HG03432 (cell line): ENCODE results near the gene BRWD1.

Source experiments
- ATAC-seq: cut with Tn5 transposase; IDR thresholded peaks from one replicate; pipeline ENCODE4 v1.9.1; 2021; ENCODE audit warnings: mild to moderate bottlenecking, moderate library complexity; ENCODE audit not compliant: unreplicated experiment

BRWD1 gene

DNA sequence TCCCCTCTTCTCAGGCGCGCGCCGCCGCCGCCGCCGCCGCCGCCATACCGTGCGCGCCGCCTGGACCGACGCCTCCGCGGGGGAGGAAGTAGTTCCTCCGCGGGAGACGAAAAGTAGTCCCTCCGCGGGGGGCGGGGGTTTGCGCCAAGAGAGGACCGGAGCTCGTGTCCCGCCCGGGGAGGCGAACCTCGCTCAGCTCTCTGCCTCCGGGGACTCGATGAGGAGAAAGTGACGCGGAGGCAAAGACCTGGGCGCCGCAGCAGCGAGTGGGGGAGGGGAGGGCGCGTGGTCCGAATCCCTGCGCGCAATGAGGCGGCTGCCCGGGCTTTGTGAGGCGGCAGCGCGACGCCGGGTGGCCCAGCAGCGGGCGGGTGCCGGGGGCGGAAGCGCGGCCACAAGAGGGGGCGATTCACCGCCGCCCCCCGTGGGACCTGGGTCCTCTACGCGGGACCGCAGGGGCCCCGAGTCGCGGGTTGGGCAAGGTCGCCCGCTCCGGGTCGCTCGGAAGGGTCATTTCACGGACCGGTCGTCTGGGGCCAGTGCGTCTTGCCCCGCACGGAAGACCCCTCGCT, at the start of gene BRWD1:
BRWD1 (minus strand) TSS at position 62 of the 572 bp plus-strand sequence. CDS start 141 bp downstream, outside the sequence.
- peak; percentile 65 for ATAC-seq

DNA sequence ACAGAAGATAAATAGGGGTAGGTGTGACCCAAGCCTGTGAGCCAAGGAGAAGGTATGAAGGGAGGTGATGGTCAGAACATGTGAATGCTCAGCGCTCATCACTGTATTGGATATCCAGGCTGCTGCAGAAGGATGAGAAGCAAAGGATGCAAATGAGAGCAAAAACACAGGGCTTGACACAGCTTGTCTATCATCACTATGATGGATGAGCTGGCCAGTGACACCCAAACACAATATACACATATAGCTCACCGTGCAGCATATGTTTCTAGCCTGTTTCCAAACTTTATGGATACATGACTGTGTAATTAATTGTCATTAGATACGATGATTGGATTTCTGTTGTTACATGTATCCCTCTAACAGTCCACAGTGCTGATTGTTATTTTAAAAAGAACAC, 49.3 kb upstream of the BRWD1 start:
- no peak for ATAC-seq

DNA sequence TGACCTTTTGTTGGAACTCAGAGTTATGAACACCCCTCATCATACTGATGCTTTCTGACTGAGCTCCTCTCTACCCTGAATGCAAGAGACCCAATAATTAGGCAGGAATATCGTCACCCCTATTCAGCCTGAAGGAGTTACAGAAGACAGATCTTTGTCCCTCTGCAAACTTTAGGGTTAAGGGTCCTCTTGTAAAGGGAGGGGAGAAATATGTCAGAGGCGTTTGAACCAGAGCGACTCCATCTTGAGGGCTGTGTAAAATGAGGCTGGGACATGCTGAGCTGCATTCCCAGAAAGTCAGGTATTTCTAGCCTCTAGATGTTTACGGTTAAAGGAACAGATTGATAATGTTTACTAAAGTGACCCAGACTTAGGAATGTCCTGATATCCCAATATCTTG, 46.0 kb upstream of the BRWD1 start:
- ATAC-seq = no peak

DNA sequence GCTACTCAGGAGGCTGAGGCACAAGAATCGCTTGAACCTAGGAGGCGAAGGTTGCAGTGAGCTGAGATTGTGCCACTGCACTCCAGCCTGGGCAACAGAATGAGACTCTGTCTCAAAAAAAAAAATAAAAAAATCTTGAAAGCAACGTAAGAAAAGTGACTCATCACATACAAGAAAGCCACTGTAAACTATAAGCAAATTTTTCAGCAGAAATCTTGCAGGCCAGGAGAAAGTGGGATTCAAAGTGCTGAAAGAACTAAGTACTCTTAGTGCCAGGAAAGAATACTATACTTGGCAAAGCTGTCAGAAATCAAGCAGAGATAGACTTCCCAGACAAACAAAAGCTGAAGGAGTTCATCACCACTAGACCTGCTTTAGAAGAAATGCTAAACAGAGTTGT, 39.9 kb upstream of the BRWD1 start:
- no peak for ATAC-seq

DNA sequence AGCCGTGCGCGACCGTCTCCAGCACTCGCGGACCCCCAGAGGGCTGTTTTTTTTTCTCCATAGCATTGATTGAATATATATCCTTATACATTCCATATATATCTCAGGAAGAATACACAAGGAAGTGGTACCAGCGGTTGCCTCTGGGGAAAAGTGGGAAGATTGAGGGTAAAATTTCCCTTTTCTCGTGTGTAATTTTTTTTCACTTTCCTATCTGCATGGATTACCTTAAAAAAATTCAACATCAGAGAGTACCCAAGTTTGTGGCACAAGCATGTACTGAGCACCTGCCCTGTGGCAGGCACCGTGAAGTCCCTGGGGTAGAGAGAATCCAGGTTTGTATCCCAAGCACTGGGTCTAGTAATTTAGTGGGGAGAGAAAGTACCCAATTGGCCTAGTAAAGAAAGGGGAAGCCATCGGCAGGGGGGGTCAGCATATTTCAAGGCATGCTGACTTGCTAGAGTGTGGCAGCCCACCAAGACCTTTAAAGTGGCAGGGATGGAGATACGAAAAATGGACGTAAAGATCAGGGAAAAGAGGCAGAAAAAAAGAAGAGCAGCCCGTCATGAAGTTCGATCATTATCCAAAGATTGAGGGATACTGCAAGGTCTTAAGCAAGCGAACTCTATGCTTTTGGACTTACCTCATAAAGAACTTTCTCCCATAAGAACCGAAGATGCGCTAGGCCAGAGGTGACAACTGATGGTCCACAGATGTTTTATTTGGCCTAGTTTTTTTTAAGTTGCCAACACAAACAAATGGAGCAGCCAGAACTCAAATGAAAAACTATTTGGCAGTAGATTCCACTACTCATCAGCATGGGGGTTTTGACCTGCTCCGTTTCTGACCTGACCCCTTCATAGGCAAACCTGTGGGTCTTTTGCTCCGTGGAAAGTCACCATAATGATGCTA, 36.9 kb upstream of the BRWD1 start:
- ATAC-seq = no peak

DNA sequence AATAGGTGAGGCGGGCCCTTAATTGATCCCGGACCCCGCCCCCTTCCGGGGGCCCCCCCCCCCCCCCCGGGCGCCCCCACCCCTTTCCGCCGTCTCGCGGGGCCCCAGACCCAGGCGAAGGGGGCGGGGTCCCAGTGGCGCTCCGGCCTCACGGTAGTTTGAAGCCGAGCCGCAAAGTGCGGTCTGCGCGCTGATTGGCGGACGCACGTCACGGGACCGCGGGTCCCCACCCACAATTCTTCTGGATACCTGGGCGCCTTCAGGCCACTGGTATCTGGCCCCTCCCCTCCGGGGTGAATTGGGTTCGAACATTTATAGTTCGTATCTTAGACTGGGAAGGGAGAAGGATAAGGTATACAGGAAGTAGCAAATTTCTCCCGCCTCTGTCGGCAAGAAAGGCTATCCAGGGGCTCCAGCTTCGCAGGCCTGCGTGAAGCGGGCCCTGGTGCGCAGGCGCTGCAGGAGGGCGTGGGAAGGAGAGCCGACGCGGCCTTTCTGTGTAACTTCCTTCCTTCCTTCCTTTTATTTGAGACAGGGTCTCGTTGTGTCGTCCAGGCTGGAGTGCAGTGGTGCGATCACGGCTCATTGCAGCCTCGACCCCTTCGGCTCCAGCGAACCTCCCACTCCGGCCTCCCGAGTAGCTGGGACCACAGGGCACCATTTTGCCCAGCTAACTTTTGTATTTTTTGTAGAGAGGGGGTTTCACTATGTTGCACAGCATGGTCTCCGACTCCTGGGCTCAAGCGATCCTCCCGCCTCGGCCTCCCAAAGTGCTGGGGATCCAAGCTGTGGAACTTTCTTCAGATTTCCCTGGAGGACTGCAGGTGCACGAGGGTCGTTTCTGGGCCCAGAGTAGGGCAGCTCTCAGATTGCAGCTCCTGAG, 36.0 kb upstream of the BRWD1 start:
- peak; percentile 90 for ATAC-seq

DNA sequence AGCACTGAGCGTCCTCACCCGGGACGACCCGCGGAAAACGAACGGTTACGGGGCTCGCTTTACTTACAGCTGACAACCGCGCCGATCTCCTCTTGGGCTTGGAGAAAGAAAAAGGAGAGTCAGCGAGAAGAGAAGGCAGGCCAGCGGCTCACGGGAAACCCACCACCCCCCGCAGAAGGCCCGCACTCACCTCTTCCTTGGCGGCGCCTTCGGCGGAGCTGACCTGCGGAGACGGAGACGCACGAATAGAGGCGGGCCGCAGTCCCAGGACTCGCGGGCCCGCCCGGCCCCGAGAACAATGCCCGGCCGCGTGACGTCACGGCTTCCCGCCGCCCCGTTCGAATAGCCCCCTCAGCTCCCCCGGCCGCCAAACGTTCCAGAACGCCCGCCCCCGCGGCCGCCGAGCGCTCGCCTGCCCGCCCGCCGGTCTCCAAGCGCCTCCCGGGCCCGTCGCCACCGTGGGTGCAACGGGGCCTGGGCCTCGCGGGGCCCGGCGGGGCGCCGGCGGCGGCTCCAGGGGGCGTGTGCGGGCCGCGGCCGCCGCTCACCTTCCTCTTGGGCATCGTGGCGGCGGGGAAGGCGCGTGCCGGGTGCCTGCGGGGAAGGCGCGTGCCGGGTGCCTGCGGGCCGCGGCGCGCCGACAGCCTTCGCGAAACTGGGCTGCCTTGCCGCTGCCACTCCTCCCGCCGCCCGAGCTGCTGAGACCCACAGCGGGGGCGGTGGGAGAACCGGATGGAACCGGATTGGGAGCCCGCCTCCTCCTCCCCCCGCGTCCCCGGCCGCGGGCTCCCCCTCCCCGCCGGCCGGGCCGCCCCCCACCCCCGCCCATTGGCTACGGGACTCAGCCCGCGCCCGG, 35.2 kb upstream of the BRWD1 start, which contains the start of gene HMGN1:
HMGN1 (minus strand) TSS at position 734 of the 856 bp plus-strand sequence; CDS start at position 563, 171 bp downstream.
- ATAC-seq = peak; percentile 59

DNA sequence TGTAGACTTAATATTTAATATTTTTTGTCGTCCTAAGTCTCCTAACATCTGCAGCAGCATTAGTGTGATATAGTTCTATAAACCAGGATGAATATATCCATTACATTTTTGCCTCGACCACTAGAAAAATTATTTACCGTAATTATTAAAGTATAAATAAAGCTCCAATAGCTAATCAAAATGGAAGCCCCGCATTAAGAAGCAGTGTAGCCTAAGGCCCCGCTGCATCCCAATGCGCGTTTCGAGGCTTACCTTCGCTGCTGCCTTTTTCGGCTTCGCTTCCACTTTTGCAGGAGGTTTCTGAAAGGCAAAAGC, 34.6 kb upstream of the BRWD1 start:
- no peak for ATAC-seq

DNA sequence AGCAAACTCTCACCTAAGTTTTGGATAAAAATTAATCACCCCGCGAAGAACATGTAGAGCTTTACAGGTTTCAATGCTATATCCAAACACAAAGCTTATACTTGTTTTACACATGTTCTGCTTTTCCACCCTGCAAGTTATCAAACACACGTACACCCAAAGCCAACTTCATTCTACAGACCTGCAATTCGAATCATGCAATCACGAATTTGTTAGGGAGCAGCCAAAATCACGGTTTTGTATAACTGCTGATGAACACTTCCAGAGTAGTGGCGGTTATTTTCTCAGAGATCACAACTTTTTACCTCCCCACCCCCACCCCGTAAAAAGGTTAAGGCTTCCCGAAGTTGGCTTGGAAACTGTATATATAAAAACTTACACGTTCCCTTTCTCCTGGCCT, 34.1 kb upstream of the BRWD1 start:
- no peak for ATAC-seq

DNA sequence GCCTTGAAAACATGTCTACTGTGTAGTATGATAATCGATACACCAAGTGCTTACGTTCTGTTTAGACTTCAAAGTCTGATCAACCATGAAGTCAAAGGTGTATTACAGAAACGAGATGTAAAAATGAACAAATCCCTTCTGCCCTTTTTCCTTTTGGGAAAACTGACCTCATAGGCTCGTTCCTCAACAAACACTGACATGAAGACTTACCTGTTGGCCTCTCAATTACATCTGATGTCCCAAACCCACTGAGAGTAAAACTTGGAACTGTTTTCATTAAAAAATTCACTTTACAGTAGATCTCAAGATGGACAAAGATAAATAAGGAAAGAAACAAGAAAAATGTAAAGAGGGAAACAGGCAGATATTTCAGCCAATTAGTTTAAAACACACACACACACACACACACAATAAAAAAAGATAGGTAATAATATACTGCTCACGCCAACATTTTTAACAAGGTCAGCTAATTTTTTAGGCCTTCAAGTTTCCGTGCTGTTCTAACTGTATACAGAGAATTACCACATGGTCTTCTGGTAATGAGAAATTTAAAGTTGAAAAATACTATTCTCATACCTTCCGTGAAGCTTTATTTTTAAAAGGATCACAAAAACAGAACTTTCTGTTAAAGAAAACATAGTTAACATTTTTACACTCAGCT, 33.4 kb upstream of the BRWD1 start:
- ATAC-seq = no peak

DNA sequence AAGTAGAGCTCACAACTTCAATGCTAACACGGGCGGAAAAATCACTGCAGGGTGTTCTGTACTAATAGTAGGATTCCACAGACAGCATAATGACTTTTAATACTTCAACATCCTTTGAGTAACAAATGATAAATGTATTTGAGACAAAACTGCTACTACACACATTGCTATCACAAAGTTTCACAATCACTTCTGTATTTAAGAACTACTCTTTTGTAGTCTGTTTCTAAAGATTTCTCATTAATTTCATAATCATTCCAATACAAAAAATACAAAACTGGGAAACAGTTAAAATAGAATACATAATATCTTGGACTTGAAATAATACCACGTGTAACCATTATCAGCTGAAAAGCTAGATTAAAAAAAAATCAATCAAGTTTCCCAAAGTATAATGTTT, 32.8 kb upstream of the BRWD1 start:
- ATAC-seq = no peak

DNA sequence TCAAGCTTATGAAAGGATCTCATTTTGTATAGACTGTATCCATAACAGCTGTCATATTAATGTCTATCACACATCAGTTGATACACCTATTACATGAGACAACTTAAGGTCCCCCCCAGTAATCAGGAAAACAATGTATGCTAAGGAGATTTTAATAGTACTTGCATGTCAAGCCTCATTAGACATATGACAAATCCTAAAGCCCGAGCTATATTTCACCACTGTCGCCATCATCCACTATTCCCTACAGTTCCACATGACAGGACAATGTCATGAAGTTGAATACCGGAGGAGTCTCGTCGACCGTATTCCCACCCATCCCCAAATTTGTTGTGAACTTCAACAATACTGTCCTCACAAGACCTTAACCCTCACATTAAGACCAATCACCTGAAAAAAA, 32.0 kb upstream of the BRWD1 start:
- ATAC-seq = no peak

DNA sequence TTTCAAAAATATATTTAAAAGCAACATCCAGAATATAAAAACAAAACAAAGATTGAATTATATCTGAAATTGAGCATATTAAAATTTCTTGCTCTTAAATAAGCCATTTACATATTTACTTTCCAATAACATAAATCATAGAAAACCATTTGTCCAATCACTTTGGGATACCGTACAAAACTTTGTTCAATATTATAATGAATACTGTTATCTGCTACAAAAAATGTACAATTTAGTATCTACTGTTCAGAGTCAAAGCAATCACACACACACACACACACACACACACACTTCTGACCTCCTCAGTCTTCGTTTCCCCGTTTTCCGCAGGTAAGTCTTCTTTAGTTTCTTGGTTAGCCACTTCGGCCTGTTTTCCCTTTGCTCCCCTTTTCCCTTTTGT, 31.4 kb upstream of the BRWD1 start:
- ATAC-seq = no peak

DNA sequence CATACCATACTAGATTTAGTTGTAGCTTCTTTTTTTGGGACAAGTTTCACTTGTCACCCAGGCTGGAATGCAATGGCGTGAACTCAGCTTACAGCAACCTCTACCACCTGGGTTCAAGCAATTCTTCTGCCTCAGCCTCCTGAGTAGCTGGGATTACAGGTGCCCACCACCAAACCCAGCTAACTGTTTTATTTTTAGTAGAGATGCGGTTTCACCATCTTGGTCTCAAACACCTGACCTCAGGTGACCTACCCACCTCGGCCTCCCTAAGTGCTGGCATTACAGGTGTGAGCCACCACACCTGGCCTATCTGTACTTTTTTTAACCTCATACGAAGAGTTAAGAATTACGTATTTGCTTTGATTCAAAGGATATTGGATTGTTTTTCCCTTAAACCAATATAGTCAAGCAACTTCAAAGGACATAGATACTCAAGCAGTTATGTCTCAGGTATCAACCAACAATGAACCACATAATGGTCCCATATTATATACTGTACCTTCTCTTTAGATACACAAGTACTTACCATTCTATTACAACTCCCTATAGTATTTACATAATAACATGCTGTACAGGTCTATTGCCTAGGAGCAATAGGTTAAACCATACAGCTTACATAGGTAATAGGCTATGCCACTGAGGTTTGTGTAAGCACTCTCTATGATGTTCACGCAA, 28.0 kb upstream of the BRWD1 start:
- no peak for ATAC-seq

DNA sequence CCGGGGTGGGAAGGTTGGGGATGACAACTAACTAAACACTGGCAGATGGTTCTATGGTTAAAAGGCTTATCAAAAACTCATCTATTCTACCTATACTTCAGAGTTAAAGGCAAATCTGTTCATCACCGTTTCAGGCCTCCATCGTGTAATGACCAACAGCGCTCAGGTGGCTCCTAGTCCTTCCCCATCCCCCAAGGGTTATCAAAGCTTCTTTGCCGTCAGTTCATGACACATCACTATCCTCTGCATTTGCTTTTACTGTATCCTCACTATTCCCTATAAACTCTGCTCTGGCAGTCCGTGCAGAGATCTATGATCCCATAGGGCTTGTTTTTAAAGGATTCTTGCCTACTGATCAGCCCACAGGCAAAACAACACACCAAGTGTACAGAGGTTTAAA, 27.3 kb upstream of the BRWD1 start:
- no peak for ATAC-seq

DNA sequence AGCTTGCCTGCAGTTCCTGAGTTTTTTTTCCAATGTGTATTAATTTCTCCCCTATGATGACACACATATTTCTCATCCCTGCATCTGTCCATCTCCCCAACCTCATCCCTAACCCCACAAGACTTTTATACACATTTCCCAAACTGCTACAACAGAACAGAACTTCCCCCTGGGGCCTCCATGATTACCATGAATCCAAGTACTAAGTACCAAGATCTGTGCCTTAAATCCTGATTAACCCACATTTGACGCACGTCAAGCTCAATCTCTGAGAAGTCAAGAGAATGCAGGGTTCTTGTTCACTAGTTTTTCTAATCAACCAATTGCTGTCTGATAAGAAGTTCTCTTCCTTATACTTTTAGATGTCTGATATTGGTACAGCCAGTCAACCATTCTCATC, 25.8 kb upstream of the BRWD1 start:
- no peak for ATAC-seq

DNA sequence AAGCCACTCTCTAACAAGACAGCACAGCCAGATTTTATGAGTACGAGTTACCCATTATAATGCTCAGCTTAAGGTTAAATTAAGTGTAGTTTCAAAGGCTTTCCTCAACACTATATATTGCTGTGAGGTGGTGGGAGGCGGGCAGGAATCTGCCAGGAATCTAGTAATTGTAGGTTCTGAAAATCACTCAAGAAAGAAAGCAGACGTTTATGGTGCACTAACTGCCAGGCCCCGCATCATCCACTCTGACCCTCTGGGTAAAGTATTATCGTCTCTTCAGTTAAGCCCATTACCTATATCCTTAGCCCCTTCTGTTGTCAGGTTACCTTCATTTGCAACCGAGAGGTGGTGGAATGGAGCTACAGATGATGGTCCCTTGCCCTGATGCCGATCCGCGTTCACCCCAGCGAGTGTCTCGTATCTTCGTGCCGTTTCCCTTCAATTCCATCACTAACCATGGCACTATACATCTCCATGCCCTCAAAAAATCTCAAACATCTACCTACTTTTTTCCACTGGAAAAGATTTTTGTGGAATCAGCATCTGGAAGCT, 23.1 kb upstream of the BRWD1 start:
- ATAC-seq = no peak

DNA sequence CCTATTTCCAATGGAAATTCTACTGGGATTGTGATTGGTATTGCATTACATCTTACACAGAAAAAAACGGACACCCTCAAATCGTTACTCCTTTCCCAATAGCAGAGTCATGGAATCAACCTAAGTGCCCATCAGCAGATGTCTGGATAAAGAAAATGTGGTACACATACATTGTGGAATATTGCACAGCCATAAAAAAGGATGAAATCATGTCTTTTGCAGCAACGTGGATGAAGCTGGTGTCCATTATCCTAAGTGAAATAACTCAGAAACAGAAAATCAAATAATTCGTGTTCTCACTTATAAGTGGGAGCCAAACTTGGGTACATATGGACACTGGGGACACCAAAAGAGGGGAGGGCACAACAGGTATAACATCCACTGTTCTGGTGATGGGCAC, 21.2 kb upstream of the BRWD1 start:
- no peak for ATAC-seq

DNA sequence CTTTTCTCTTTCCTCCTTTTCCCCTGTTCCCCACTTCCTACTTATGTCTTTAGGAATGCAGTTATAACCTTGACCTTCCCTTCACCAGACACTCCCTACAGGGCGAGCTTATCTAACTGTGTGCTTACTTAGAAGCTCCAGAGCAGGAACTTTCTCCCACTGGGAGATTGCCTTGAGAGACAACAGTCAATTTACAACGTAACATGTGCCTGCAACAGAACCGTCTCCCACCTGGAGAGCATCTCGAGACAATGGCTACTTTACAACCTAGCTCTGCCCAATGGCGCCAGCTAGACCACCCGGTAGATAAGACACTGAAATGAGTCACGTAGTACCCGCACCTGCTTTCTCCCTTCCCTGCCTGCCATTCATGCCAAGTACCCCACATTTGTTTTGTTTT, 18.7 kb upstream of the BRWD1 start:
- ATAC-seq = no peak
